GM18909 (cell line): ENCODE data around the gene TMLHE.
"Not testable (repeated sequence)": the region's sequence is repeated elsewhere in the genome, so short reads cannot be mapped to it uniquely, and the experiment has no call there.

Source experiments
- ATAC-seq: cut with Tn5 transposase; IDR thresholded peaks from one replicate; pipeline ENCODE4 v1.9.1; 2021; ENCODE audit warnings: mild to moderate bottlenecking; ENCODE audit not compliant: unreplicated experiment, poor library complexity

The TMLHE gene

GRCh38 chrX:155612312-155613224 is at the start of gene TMLHE, which contains the start of gene SPRY3:
TMLHE (minus strand) TSS chrX:155612952; CDS start chrX:155545276, 67,676 bp downstream.
SPRY3 (plus strand) TSS chrX:155612586.
- ATAC-seq: peak; percentile 90

GRCh38 chrX:155662282-155662681 is 49.5 kb upstream of the TMLHE start:
- no peak for ATAC-seq

- no peak for ATAC-seq
Measured at GRCh38 chrX:155645180-155645579, 32.4 kb upstream of the TMLHE start.

GRCh38 chrX:155643240-155643639 is 30.5 kb upstream of the TMLHE start:
- ATAC-seq: no peak

- not testable (repeated sequence) for ATAC-seq
Measured at GRCh38 chrX:155641371-155641770, 28.6 kb upstream of the TMLHE start.

GRCh38 chrX:155637714-155638113 is 25.0 kb upstream of the TMLHE start:
- no peak for ATAC-seq

GRCh38 chrX:155635019-155635418 is 22.3 kb upstream of the TMLHE start:
- ATAC-seq: not testable (repeated sequence)

- ATAC-seq: peak; percentile 55
Measured at GRCh38 chrX:155632431-155633100, 19.8 kb upstream of the TMLHE start.

GRCh38 chrX:155620110-155620509 is 7.4 kb upstream of the TMLHE start:
- ATAC-seq: not testable (repeated sequence)

GRCh38 chrX:155615938-155616337 is 3.2 kb upstream of the TMLHE start:
- ATAC-seq: no peak

- ATAC-seq: no peak
Measured at GRCh38 chrX:155613927-155614559, 1.3 kb upstream of the TMLHE start.

- ATAC-seq: no peak
Measured at GRCh38 chrX:155611302-155611701, 1.4 kb downstream of the TMLHE start.

GRCh38 chrX:155592981-155593380 is 19.8 kb downstream of the TMLHE start:
- ATAC-seq: no peak

- no peak for ATAC-seq
Measured at GRCh38 chrX:155592331-155592730, 20.4 kb downstream of the TMLHE start.

- peak; percentile 77 for ATAC-seq
Measured at GRCh38 chrX:155577682-155578081, 35.1 kb downstream of the TMLHE start.

- ATAC-seq: no peak
Measured at GRCh38 chrX:155563099-155563498, 49.7 kb downstream of the TMLHE start.

- no peak for ATAC-seq
Measured at GRCh38 chrX:155544881-155545280, 67.9 kb downstream of the TMLHE start.

- ATAC-seq: no peak
Measured at GRCh38 chrX:155535866-155536265, 76.9 kb downstream of the TMLHE start.

GRCh38 chrX:155534800-155535199 is 78.0 kb downstream of the TMLHE start:
- no peak for ATAC-seq

- ATAC-seq: not testable (repeated sequence)
Measured at GRCh38 chrX:155527023-155527422, 85.7 kb downstream of the TMLHE start.

- ATAC-seq: no peak
Measured at GRCh38 chrX:155514225-155514624, 98.5 kb downstream of the TMLHE start.
